LoVo (cell line): ENCODE data around the gene COX6A2.
"Not testable (repeated sequence)": the region's sequence is repeated elsewhere in the genome, so short reads cannot be mapped to it uniquely, and the experiment has no call there.

Source experiments
- DNase-seq: peaks from one replicate; pipeline ENCODE4 v3.0.0-alpha.2; 2016; ENCODE audit warnings: low spot score

Gene COX6A2

GRCh38 chr16:31461921-31462804, 34.0 kb upstream of the COX6A2 start:
- no peak for DNase-seq

GRCh38 chr16:31461201-31461920, 33.2 kb upstream of the COX6A2 start:
- DNase-seq, result no peak

GRCh38 chr16:31460582-31461002, 32.4 kb upstream of the COX6A2 start:
- DNase-seq, result peak; percentile 39

- DNase-seq, result peak; percentile 100
Observed at GRCh38 chr16:31459687-31460581, 31.8 kb upstream of the COX6A2 start.

- DNase-seq, result peak; percentile 98
Observed at GRCh38 chr16:31458844-31459686, 30.9 kb upstream of the COX6A2 start, which contains the start of gene ARMC5. Gene ARMC5, plus strand, starts transcription at chr16:31459501. Its CDS starts 24 bp downstream, at chr16:31459525.

- DNase-seq, result no peak
Observed at GRCh38 chr16:31458073-31458843, 30.1 kb upstream of the COX6A2 start.

- no peak for DNase-seq
Observed at GRCh38 chr16:31456988-31457360, 28.8 kb upstream of the COX6A2 start.

GRCh38 chr16:31455601-31456314, 27.6 kb upstream of the COX6A2 start:
- DNase-seq, result no peak

GRCh38 chr16:31453255-31454204, 25.4 kb upstream of the COX6A2 start:
- DNase-seq, result no peak

GRCh38 chr16:31452631-31453106, 24.5 kb upstream of the COX6A2 start:
- peak; percentile 31 for DNase-seq

GRCh38 chr16:31451681-31452351, 23.7 kb upstream of the COX6A2 start:
- DNase-seq, result peak; percentile 43

GRCh38 chr16:31451201-31451600, 23.0 kb upstream of the COX6A2 start:
- no peak for DNase-seq

GRCh38 chr16:31445931-31446330, 17.8 kb upstream of the COX6A2 start:
- DNase-seq, result not testable (repeated sequence)

GRCh38 chr16:31441956-31442355, 13.8 kb upstream of the COX6A2 start:
- no peak for DNase-seq

GRCh38 chr16:31440516-31441184, 12.5 kb upstream of the COX6A2 start:
- no peak for DNase-seq

- DNase-seq, result no peak
Observed at GRCh38 chr16:31439519-31439918, 11.4 kb upstream of the COX6A2 start.

GRCh38 chr16:31439023-31439422, 10.9 kb upstream of the COX6A2 start:
- DNase-seq, result not testable (repeated sequence)
